Activated B cell treated with CpG ODN at 0.5 μM for 24 hours (primary cell): ENCODE results near the gene IL17C. TPM values are rescaled to one million over a fixed set of nuclear protein-coding genes. Genes with fewer than 3 reads are reported as not detected.

Experiments
- ATAC-seq: fragments of 200-7000 bp; cut with Tn5 transposase; one replicate; pipeline ENCODE4 v1.10.0; 2021; ENCODE audit warnings: low read depth, mild to moderate bottlenecking, moderate library complexity
- CTCF ChIA-PET: fragments of 350-600 bp; sonication (Branson Sonifier 250); formaldehyde crosslinking; loops from one replicate; lab custom pipeline; 2021; ENCODE audit warnings: antibody characterized with exemption; lab: Charles Lee
- POLR2A ChIA-PET: fragments of 350-600 bp; sonication (Branson Sonifier 250); formaldehyde crosslinking; loops from one replicate; lab custom pipeline; 2021; ENCODE audit warnings: antibody characterized with exemption; lab: Charles Lee
- DNase-seq: peaks from one replicate; pipeline ENCODE4 v3.0.0; 2022
- H3K27ac Mint-ChIP-seq: one replicate; pipeline ENCODE4 v1.8.0; 2020; ENCODE audit warnings: mixed read lengths
- H3K27me3 Mint-ChIP-seq: one replicate; pipeline ENCODE4 v1.8.0; 2021; ENCODE audit warnings: mixed read lengths
- H3K36me3 Mint-ChIP-seq: one replicate; pipeline ENCODE4 v1.8.0; 2021; ENCODE audit warnings: low read depth, mixed read lengths
- H3K4me1 Mint-ChIP-seq: one replicate; pipeline ENCODE4 v1.8.0; 2021; ENCODE audit warnings: mixed read lengths
- H3K4me3 Mint-ChIP-seq: one replicate; pipeline ENCODE4 v1.8.0; 2020; ENCODE audit warnings: mild to moderate bottlenecking, mixed read lengths
- H3K9me3 Mint-ChIP-seq: one replicate; pipeline ENCODE4 v1.8.0; 2020; ENCODE audit warnings: mixed read lengths
- intact Hi-C: fragments of 100-400 bp; cut with micrococcal nuclease; formaldehyde crosslinking; loops from one replicate; pipeline ENCODE4 v1.15.1; 2024
- total RNA-seq: library from RNA; stranded (reverse); gene quantifications from 2 replicates; pipeline ENCODE4 v1.2.3, GENCODE V29; 2022
- TF ChIP-seq, protein P1 (sequence below): fragments of 200-600 bp; IDR thresholded peaks from one replicate; pipeline ENCODE4 v1.8.0; 2022; ENCODE audit warnings: antibody characterized with exemption, mild to moderate bottlenecking

IL17C gene
- total RNA-seq, 1 donor from 2014 or later = 0.69 TPM

DNA sequence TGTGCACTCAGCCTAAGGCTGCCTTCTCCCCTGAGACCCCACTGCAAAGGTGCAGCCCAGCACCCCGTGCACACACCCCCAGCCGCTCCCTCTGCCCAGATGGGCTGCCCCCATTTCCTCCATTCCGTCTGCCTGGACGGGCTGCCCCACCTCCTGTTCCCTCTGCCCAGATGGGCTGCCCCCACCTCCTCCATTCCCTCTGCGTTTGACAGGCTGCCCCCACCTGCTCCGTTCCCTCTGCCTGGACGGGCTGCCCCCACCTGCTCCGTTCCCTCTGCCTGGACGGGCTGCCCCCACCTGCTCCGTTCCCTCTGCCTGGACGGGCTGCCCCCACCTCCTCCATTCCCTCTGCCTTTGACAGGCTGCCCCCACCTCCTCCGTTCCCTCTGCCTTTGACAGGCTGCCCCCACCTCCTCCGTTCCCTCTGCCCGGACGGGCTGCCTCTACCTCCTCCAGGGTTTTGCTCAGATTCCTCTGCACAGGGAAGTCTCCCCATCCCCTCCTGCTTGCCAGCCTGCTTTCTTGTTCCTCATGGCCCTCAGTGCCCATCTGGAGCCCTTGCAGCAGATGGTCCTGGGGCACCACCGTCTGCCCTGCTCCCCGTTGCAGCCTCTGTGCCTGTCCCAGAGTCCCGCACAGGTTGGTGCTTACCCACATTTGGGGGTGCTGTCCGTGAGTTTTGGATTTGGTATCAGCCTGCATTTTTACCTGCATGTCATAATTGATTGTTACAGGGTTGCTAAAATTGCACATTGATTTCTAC lies 23.4 kb upstream of the IL17C start:
- DNase-seq = no peak
- ChIA-PET CTCF (no interaction called here), POLR2A (no interaction called here)
- no peak overlapping the region for H3K4me3 Mint-ChIP-seq
- H3K27me3 Mint-ChIP-seq = no peaks in the 10 kb centered on the region
- H3K4me1 Mint-ChIP-seq = no peaks in the 10 kb centered on the region
- peaks cover 80% of the 10 kb centered on the region for H3K36me3 Mint-ChIP-seq
- no peak overlapping the region for H3K27ac Mint-ChIP-seq
- TF ChIP-seq, protein P1, sequence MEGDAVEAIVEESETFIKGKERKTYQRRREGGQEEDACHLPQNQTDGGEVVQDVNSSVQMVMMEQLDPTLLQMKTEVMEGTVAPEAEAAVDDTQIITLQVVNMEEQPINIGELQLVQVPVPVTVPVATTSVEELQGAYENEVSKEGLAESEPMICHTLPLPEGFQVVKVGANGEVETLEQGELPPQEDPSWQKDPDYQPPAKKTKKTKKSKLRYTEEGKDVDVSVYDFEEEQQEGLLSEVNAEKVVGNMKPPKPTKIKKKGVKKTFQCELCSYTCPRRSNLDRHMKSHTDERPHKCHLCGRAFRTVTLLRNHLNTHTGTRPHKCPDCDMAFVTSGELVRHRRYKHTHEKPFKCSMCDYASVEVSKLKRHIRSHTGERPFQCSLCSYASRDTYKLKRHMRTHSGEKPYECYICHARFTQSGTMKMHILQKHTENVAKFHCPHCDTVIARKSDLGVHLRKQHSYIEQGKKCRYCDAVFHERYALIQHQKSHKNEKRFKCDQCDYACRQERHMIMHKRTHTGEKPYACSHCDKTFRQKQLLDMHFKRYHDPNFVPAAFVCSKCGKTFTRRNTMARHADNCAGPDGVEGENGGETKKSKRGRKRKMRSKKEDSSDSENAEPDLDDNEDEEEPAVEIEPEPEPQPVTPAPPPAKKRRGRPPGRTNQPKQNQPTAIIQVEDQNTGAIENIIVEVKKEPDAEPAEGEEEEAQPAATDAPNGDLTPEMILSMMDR = no peak
- no peaks in the 10 kb centered on the region for H3K9me3 Mint-ChIP-seq
- intact Hi-C loops = no loop called here
- no peak for ATAC-seq

DNA sequence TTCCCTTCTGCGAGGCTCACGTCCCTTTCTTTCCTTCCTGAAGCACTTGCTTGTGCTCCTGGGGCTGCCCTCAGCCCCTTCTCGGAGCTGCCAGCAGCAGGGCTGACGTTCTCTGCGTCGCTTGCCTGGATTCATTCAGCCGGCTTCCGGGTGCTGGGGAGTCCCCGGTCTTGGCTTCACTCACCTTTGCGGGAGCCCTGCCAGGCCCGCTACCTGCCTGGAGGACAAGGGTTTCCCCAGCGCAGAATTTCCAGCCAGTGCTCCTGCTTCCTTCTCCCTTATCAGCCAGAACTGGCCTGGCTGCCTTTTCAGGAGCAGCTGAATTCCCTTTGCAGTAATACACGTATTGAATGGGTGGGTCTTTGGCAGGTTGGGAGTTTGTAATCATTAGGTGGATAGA lies 22.1 kb upstream of the IL17C start:
- CTCF ChIA-PET = no interaction called here
- POLR2A ChIA-PET = interaction anchor here (0.5 kb wide), 1 partner anchor 532 kb away, joined by 3 read pairs; no protein-coding TSS in a partner anchor
- Mint-ChIP-seq H3K9me3 (no peaks in the 10 kb centered on the region), H3K36me3 (peaks cover 72% of the 10 kb centered on the region), H3K27me3 (no peaks in the 10 kb centered on the region), H3K4me1 (no peaks in the 10 kb centered on the region), H3K4me3 (no peak overlapping the region), H3K27ac (no peak overlapping the region)
- no peak for DNase-seq
- TF ChIP-seq, protein P1 = no peak
- ATAC-seq = no peak
- intact Hi-C loops = no loop called here

DNA sequence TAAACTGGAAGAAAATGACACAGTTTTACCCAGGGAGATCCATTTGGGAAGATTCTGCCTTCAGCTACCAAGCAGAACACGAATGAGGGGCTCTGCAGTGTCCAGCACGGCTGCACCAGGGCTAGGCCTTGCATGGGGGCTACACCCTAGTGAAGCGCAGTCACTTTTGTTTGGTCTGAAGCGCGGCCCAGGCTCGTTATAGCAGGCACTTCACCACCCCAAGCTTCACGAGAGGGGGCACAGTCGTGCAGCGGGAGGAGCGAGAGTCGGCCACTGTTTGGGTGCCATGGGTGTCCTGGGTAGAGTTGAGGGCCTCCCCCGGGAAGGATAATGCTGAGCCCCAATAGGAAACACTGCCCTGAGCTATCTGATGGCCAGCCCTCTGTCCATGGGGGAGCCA lies 21.6 kb upstream of the IL17C start:
- no peak overlapping the region for H3K4me3 Mint-ChIP-seq
- H3K36me3 Mint-ChIP-seq = peaks cover 71% of the 10 kb centered on the region
- DNase-seq (no peak), ATAC-seq (no peak)
- ChIA-PET CTCF (no interaction called here), POLR2A (no interaction called here)
- intact Hi-C loops = no loop called here
- no peaks in the 10 kb centered on the region for H3K27me3 Mint-ChIP-seq
- no peaks in the 10 kb centered on the region for H3K4me1 Mint-ChIP-seq
- TF ChIP-seq, protein P1 = no peak
- no peak overlapping the region for H3K27ac Mint-ChIP-seq
- H3K9me3 Mint-ChIP-seq = no peaks in the 10 kb centered on the region

DNA sequence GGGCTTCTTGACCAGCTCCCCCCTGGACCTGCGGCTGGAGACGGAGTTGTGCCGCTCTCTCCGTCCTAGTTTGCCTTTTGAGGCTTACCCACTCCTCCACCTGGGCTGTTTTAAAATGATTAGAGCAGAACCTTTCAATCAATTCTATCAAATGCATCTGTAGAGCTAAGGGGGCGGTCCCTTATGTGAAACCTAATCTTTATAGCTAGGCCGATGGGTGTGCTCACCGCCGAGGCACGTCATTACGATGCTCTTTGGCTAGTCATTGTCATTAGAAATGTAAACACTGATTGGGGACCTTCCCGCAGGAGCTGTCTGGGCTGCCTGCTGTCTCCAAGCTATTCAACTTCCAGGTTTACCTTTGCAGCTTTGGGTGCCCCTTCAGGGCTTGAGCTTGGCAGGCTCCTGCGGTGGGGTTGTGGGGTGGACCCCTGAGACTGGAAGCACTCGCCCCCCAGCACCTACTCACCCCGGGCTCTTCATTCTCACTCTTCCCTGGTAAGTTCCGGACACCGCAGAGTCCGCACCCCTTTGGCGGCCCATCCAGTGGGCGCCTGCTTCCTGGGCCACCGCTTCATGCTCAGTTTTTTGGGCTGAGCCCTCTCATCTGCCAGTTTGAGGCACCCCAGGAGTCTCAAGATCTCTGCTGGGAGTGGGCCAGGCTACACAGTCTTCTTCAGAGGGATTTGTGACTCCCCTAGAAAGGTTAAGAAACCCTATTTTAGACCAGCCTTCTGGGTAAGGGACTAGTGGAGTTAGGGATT lies 20.9 kb upstream of the IL17C start:
- Mint-ChIP-seq H3K4me1 (no peaks in the 10 kb centered on the region), H3K4me3 (no peak overlapping the region), H3K27ac (no peak overlapping the region), H3K27me3 (no peaks in the 10 kb centered on the region), H3K9me3 (no peaks in the 10 kb centered on the region), H3K36me3 (peaks cover 74% of the 10 kb centered on the region)
- no peak for ATAC-seq
- TF ChIP-seq, protein P1 = no peak
- CTCF ChIA-PET = no interaction called here
- POLR2A ChIA-PET = no interaction called here
- intact Hi-C loops = no loop called here
- no peak for DNase-seq
